Cardiac muscle cell (in vitro differentiated cells and primary cell): ENCODE measurements around the gene GJD4. TPM values are rescaled to one million over a fixed set of nuclear protein-coding genes. Genes with fewer than 3 reads are reported as not detected.

ENCODE experiments used
- DNase-seq, 2 donors: peaks; one replicate each; pipeline versions ENCODE4 v3.0.0 to v3.0.0-alpha.2; 2010 to 2017; ENCODE audit warnings: low read depth in 1 of 2, low spot score in 1 of 2
- H3K27ac ChIP-seq: fragments of 200-600 bp; sonication (generic); 2 replicates; pipeline ENCODE4 v1.5.1; 2016
- H3K27me3 ChIP-seq: fragments of 200-600 bp; sonication (generic); 2 replicates; pipeline ENCODE4 v1.6.0; 2016; ENCODE audit warnings: control low read depth
- H3K36me3 ChIP-seq: fragments of 200-600 bp; sonication (generic); 2 replicates; pipeline ENCODE4 v1.5.1; 2016; ENCODE audit warnings: control low read depth
- H3K4me1 ChIP-seq: fragments of 200-600 bp; sonication (generic); 2 replicates; pipeline ENCODE4 v1.8.1; 2017; ENCODE audit warnings: low read depth, mild to moderate bottlenecking, mixed run types
- H3K4me3 ChIP-seq: fragments of 200-600 bp; sonication (generic); 2 replicates; pipeline ENCODE4 v1.5.1; 2016; ENCODE audit warnings: mild to moderate bottlenecking
- H3K9me3 ChIP-seq: fragments of 200-600 bp; sonication (generic); 2 replicates; pipeline ENCODE4 v1.5.1; 2017; ENCODE audit warnings: low read depth, mild to moderate bottlenecking, control low read depth
- CTCF ChIP-seq: IDR thresholded peaks from 2 replicates; pipeline ENCODE4 v1.5.1; 2012; ENCODE audit warnings: low read depth, mild to moderate bottlenecking, low read length
- polyA plus RNA-seq: library from polyadenylated mRNA; unstranded; fragments of >200 nt; fragmentation: Nextera tagmentation; extraction: Ambion mirVana; gene quantifications from 2 replicates; pipeline ENCODE4 v1.2.1, GENCODE V29; 2016
- total RNA-seq: library from RNA; depleted of rRNA; stranded (reverse); fragments of >200 nt; gene quantifications from 2 replicates; pipeline ENCODE4 v1.2.3, GENCODE V29; 2016

Gene GJD4
- total and polyA plus RNA-seq, 2 experiments from 2014 or later = 0.24 TPM; not detected in 1

GRCh38 chr10:35642793-35643114 lies 37.6 kb downstream of the GJD4 start:
- H3K9me3 ChIP-seq = no peaks in the 10 kb centered on the region
- no peak for TF ChIP-seq CTCF
- H3K4me1 ChIP-seq = peaks cover 16% of the 10 kb centered on the region
- DNase-seq = no peak
- H3K27me3 ChIP-seq = peaks cover 10% of the 10 kb centered on the region
- no peaks in the 10 kb centered on the region for H3K36me3 ChIP-seq
- H3K4me3 ChIP-seq = peak overlapping the region; percentile 93
- peak overlapping the region; percentile 29 for H3K27ac ChIP-seq

- no peaks in the 10 kb centered on the region for H3K9me3 ChIP-seq
- peaks cover 10% of the 10 kb centered on the region for H3K27me3 ChIP-seq
- H3K4me1 ChIP-seq = peaks cover 10% of the 10 kb centered on the region
- H3K36me3 ChIP-seq = no peaks in the 10 kb centered on the region
- no peak for TF ChIP-seq CTCF
- DNase-seq = peak; percentile 79 to 87
- H3K4me3 ChIP-seq = peak overlapping the region; percentile 93
- peak overlapping the region; percentile 29 for H3K27ac ChIP-seq
Observed at GRCh38 chr10:35643151-35644049, 38.3 kb downstream of the GJD4 start.

- no peaks in the 10 kb centered on the region for H3K9me3 ChIP-seq
- TF ChIP-seq CTCF = no peak
- peaks cover 10% of the 10 kb centered on the region for H3K27me3 ChIP-seq
- DNase-seq = peak in 1 of 2 donors; percentile 15
- H3K27ac ChIP-seq = no peak overlapping the region
- H3K4me3 ChIP-seq = peak overlapping the region; percentile 93
- no peaks in the 10 kb centered on the region for H3K36me3 ChIP-seq
- H3K4me1 ChIP-seq = peaks cover 5% of the 10 kb centered on the region
Observed at GRCh38 chr10:35644050-35644950, 39.2 kb downstream of the GJD4 start.

- no peak for TF ChIP-seq CTCF
- Histone ChIP-seq H3K36me3 (no peaks in the 10 kb centered on the region), H3K27ac (no peak overlapping the region), H3K9me3 (no peaks in the 10 kb centered on the region), H3K27me3 (no peaks in the 10 kb centered on the region), H3K4me3 (no peak overlapping the region), H3K4me1 (no peaks in the 10 kb centered on the region)
- no peak for DNase-seq
Observed at GRCh38 chr10:35650894-35651293, 45.8 kb downstream of the GJD4 start.

- Histone ChIP-seq H3K4me3 (no peak overlapping the region), H3K27ac (no peak overlapping the region), H3K4me1 (no peaks in the 10 kb centered on the region), H3K36me3 (no peaks in the 10 kb centered on the region), H3K9me3 (no peaks in the 10 kb centered on the region), H3K27me3 (no peaks in the 10 kb centered on the region)
- DNase-seq = no peak
- no peak for TF ChIP-seq CTCF
Observed at GRCh38 chr10:35652824-35653223, 47.7 kb downstream of the GJD4 start.
